AG04449 (cell line): ENCODE measurements around the gene BBX.
A peak's percentile ranks its signal among the peaks of the same experiment; 100 is the strongest.

Experiments used
- CTCF ChIA-PET: fragments of 350-600 bp; formaldehyde crosslinking; extraction: SDS; loops from one replicate; lab custom pipeline; 2021; ENCODE audit warnings: antibody characterized with exemption; lab: Yijun Ruan, JAX
- POLR2A ChIA-PET: fragments of 400-600, 350-600 bp; formaldehyde crosslinking; extraction: SDS; loops from one replicate; lab custom pipeline; 2020; ENCODE audit warnings: antibody characterized with exemption, inconsistent platforms; lab: Yijun Ruan, JAX
- DNase-seq: peaks from one replicate; pipeline ENCODE4 v3.0.0-alpha.2; 2010; ENCODE audit warnings: low read depth, low spot score
- H3K4me3 ChIP-seq: 2 replicates; pipeline ENCODE4 v1.5.1; 2011; ENCODE audit warnings: low read depth, mild to moderate bottlenecking, control low read depth, low read length
- CTCF ChIP-seq: IDR thresholded peaks from one replicate; pipeline ENCODE4 v1.5.1; 2011; ENCODE audit warnings: mild to moderate bottlenecking, moderate library complexity, low read length, control low read depth, inconsistent platforms; ENCODE audit not compliant: insufficient read depth; ENCODE audit errors: missing control alignments

Gene BBX

DNA sequence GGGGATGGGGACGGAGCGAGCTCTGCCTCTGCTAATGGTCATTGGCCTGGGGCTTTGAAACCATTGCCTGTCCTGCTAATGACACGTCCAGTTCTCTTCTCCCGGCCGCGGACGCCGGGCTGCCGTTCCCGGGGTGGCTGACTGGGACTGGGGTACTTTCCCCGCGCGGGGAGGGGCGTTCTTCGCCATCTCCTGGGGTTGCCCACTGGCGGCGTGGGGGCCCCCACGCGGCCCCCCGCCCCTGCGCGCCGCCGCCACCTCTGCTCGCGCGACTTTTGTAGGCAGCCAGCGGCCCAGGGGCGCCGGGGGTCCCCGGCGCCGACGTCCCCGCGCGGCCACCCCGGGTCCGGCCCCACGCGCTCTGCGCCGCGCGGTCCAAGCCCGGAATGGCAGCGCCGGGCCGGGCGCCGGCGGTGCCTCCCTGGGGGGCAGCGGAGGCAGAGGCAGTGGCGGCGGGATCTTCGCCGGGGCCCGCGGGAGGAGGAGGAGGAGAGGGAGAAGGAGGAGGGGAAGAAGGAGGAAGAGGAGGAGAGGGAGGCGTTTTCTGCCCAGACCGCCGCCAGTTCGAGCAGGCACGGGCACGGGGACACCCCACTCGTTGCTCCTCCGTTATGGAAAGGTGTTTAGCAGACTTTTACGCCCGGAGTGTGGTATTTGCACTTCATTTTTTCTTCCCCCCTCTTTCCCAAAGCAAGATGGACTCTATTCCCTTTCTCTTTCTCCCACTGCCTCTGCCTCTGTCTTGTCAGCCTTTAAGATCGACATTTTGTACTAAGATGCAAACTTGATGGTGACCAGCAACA is 2.3 kb downstream of the BBX start:
- no peak for DNase-seq
- ChIA-PET POLR2A (interaction anchor here (1.0 kb wide), 1 partner anchor 8 kb away, joined by 4 read pairs; no protein-coding TSS in a partner anchor), CTCF (interaction anchor here (1.0 to 1.4 kb wide), 5 partner anchors 9 to 290 kb away, joined by 3 to 7 read pairs (median 3); no protein-coding TSS in a partner anchor)
- no peak for TF ChIP-seq CTCF
- peak overlapping the region; percentile 80 for H3K4me3 ChIP-seq

DNA sequence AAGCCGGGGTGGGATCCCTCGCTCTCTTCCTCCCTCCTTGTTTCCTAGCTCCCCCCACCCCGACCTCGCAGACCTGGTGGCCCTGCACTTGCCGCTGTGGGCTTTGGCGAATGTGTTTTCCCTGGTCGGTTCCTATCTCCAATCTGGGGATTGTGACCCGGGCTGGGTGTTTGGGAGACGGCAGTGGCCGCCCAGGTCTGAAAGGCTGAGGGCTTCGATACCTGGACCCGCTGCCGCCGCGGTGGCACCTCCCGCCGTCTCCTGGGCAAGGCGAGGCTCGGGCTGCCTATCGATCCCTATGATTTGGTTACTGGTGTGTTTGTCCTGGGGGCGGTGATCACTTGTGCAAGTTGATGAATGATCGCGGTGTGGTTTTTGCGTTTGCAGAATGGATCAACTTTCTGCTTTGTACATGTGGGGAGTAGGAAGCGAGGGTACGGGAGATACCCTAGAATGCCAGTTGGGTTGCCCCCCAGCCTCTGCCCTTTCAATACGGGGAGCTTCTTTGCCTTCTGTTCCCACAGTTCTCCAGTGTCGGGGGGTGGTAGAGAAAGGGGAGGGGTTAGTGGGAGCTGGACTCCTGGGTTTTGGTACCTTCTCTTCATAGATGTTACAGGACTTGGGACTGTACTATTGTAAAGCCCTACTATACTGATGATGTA is 3.0 kb downstream of the BBX start:
- TF ChIP-seq CTCF, result no peak
- ChIA-PET CTCF (interaction anchor here (1.4 kb wide), 3 partner anchors 12 to 96 kb away, joined by 3 to 4 read pairs (median 4); no protein-coding TSS in a partner anchor), POLR2A (no interaction called here)
- no peak for DNase-seq
- H3K4me3 ChIP-seq, result peak overlapping the region; percentile 80

GRCh38 chr3:107531917-107532469 is 9.2 kb downstream of the BBX start:
- DNase-seq, result no peak
- ChIA-PET POLR2A (no interaction called here), CTCF (interaction anchor here (1.0 kb wide), 2 partner anchors 111 to 296 kb away, joined by 3 read pairs; no protein-coding TSS in a partner anchor)
- no peak for TF ChIP-seq CTCF
- no peak overlapping the region for H3K4me3 ChIP-seq

DNA sequence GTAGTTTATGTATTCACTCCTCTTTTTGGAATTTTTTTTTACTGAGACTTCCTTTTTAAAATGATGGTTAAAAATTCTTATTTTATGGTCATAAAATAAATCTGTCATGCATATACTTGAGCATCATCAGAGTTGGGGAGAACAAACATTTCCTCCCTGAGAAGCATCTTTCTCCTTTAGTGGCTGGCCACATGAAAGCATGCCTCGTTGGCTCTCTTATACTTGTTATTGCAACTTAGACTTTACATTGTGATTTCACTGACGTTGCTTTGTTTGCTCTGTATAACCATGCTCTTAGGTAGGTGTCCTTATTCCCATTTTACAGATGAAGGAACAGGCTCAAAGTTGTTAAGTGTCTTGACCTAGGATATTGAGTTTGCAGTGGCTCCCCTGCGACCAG is 18.1 kb downstream of the BBX start:
- DNase-seq, result no peak
- no peak overlapping the region for H3K4me3 ChIP-seq
- TF ChIP-seq CTCF, result no peak
- ChIA-PET POLR2A (no interaction called here), CTCF (interaction anchor here (0.6 kb wide), 1 partner anchor 269 kb away, joined by 3 read pairs; no protein-coding TSS in a partner anchor)

GRCh38 chr3:107542665-107543064 is 19.9 kb downstream of the BBX start:
- no peak for TF ChIP-seq CTCF
- ChIA-PET POLR2A (no interaction called here), CTCF (interaction anchor here (1.1 to 3.3 kb wide), 5 partner anchors 12 to 307 kb away, joined by 4 to 11 read pairs (median 8); no protein-coding TSS in a partner anchor)
- DNase-seq, result no peak
- no peak overlapping the region for H3K4me3 ChIP-seq
